H1 (cell line): ENCODE data around the gene NPTX1. TPM values are rescaled to one million over a fixed set of nuclear protein-coding genes. Genes with fewer than 3 reads are reported as not detected.

Experiments used
- ATF3 ChIP-seq: IDR thresholded peaks from 2 replicates; pipeline ENCODE4 v1.6.1; 2011; ENCODE audit warnings: low read depth, mild to moderate bottlenecking, low read length; ENCODE audit not compliant: insufficient read depth
- BRCA1 ChIP-seq: IDR thresholded peaks from 2 replicates; pipeline ENCODE4 v1.6.1; 2012; ENCODE audit warnings: low read depth, low read length, improper control_type of control experiment
- CBX8 ChIP-seq: fragments of 300-800, 300-1000 bp; sonication (generic); IDR thresholded peaks from 2 replicates; pipeline ENCODE4 v1.7.1; 2016; ENCODE audit warnings: low read depth, low read length, borderline replicate concordance
- EP300 ChIP-seq, 2 experiments: IDR thresholded peaks; 1 replicate in 1 of 2; 2 replicates in 1 of 2; pipeline ENCODE4 v1.6.1; 2011 to 2012; ENCODE audit warnings: low read depth in 2 of 2, low read length in 2 of 2, mild to moderate bottlenecking in 2 of 2, borderline replicate concordance in 1 of 2, inconsistent platforms in 1 of 2, moderate library complexity in 1 of 2
- SIX5 ChIP-seq: IDR thresholded peaks from 2 replicates; pipeline ENCODE4 v1.6.1; 2011; ENCODE audit warnings: mild to moderate bottlenecking, low read depth, low read length
- SP1 ChIP-seq: IDR thresholded peaks from 2 replicates; pipeline ENCODE4 v1.6.1; 2011; ENCODE audit warnings: low read depth, low read length
- polyA plus RNA-seq, 7 experiments: library from polyadenylated mRNA; depleted of rRNA in 3 of 7; stranded (reverse) in 5 of 7; unstranded in 2 of 7; fragments of >200 nt in 5 of 7; fragments of 200-250 nt in 2 of 7; gene quantifications; 1 replicate in 5 of 7; 2 replicates in 1 of 7; 4 replicates in 1 of 7; pipeline versions ENCODE4 v1.2.1 to v1.2.3, GENCODE V29; 2011 to 2013; ENCODE audit warnings: missing spikeins in 2 of 7, mixed read lengths in 2 of 7
- total RNA-seq: library from RNA; stranded (reverse); fragmentation: NEBNext Ultra II Directional; extraction: Animal tissue kit (Norgen Biotek cat#: 25700); gene quantifications from 2 replicates; pipeline ENCODE4 v1.2.1, GENCODE V29; 2021
- TF ChIP-seq, protein P1 (sequence below), 3 experiments: IDR thresholded peaks; 1 replicate in 2 of 3; 2 replicates in 1 of 3; pipeline versions ENCODE4 v1.5.1 to v1.6.1; 2011; ENCODE audit warnings: low read length in 3 of 3, mild to moderate bottlenecking in 3 of 3, inconsistent platforms in 2 of 3, low read depth in 1 of 3, moderate library complexity in 1 of 3; ENCODE audit not compliant: insufficient read depth in 1 of 3; ENCODE audit errors: control extremely low read depth in 1 of 3

Gene NPTX1
- total and polyA plus RNA-seq, 2 of the 8 experiments (the other 6 are each of a cell fraction or from before 2014, with no cell fraction given), result 12.0 to 17.9 TPM

DNA sequence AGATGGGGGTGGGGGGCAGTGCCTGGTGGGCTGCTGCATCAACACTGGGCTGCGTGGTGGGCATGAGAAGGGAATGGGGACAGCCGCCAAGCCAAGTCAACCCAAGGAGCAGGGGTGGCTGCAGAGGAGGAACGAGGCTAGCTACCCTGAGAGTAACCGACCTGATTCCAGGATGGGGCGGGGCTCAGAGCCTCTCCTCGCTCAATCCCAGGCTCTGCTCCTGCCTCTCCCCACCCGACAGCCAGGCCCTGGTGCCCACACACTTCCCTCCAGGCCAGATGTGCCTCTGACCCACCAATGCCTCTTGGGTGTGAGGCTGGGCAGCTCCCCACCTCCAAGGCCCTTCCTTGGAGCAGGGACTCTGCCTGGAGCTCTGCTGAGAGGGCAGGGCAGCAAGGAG is 2.7 kb downstream of the NPTX1 start (continued):
- TF ChIP-seq, protein P1, sequence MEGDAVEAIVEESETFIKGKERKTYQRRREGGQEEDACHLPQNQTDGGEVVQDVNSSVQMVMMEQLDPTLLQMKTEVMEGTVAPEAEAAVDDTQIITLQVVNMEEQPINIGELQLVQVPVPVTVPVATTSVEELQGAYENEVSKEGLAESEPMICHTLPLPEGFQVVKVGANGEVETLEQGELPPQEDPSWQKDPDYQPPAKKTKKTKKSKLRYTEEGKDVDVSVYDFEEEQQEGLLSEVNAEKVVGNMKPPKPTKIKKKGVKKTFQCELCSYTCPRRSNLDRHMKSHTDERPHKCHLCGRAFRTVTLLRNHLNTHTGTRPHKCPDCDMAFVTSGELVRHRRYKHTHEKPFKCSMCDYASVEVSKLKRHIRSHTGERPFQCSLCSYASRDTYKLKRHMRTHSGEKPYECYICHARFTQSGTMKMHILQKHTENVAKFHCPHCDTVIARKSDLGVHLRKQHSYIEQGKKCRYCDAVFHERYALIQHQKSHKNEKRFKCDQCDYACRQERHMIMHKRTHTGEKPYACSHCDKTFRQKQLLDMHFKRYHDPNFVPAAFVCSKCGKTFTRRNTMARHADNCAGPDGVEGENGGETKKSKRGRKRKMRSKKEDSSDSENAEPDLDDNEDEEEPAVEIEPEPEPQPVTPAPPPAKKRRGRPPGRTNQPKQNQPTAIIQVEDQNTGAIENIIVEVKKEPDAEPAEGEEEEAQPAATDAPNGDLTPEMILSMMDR (IDR thresholded peaks at IDR 0.05; ENCODE audit: control extremely low read depth in 1 of 3, insufficient read depth in 1 of 3, low read depth in 1 of 3, low read length in 3 of 3), result no peak
- TF ChIP-seq ATF3, result no peak
- no peak for TF ChIP-seq BRCA1
- no peak for TF ChIP-seq CBX8
- no peak for TF ChIP-seq EP300 (IDR thresholded peaks at IDR 0.05; ENCODE audit: borderline replicate concordance in 1 of 2, low read depth in 2 of 2, low read length in 2 of 2)
- TF ChIP-seq SP1, result no peak
- TF ChIP-seq SIX5, result no peak
